DND-41 (cell line): Measurements from ENCODE around the gene MIGA1.

Source experiments
- CTCF ChIP-seq: IDR thresholded peaks from 2 replicates; pipeline ENCODE4 v1.5.1; 2012; ENCODE audit warnings: borderline replicate concordance, low read length, moderate library complexity, mild to moderate bottlenecking; ENCODE audit not compliant: poor library complexity, severe bottlenecking; ENCODE audit errors: extremely low read depth
- EZH2 ChIP-seq: IDR thresholded peaks from 3 replicates; pipeline ENCODE4 v1.6.1; 2012; ENCODE audit warnings: borderline replicate concordance, low read depth, mild to moderate bottlenecking, moderate library complexity, low read length, inconsistent platforms; ENCODE audit not compliant: severe bottlenecking

GRCh38 chr1:77824694-77825093 is 45.2 kb downstream of the MIGA1 start:
- TF ChIP-seq CTCF: no peak
- no peak for TF ChIP-seq EZH2
